ENCODE results near the gene MAP7. TPM values are rescaled to one million over a fixed set of nuclear protein-coding genes. Genes with fewer than 3 reads are reported as not detected.
A peak's percentile ranks its signal among the peaks of the same experiment; 100 is the strongest.

MAP7 gene
- total RNA-seq, 4 donors from 2014 or later = 40.6 to 61.3 (median 46.6) TPM

GRCh38 chr6:136424901-136425300 lies 125.3 kb downstream of the MAP7 start:
- 86 to 94% methylated on average over 3 to 5 of the region's 5 CpGs for WGBS, 2 donors (ENCODE audit: low coverage in 1 of 2)
- Histone ChIP-seq H3K4me3 (no peak overlapping the region), H3K4me1 (peaks cover 0 to 37% (median 13%) of the 10 kb centered on the region in 4 donors), H3K27ac (no peak overlapping the region), H3K27me3 (no peaks in the 10 kb centered on the region), H3K9me3 (no peaks in the 10 kb centered on the region), H3K36me3 (no peaks in the 10 kb centered on the region)
- TF ChIP-seq POLR2A (IDR thresholded peaks at IDR 0.05) = no peak
- no peak for TF ChIP-seq POLR2AphosphoS5 (IDR thresholded peaks at IDR 0.05)
- no peak for TF ChIP-seq EP300 (IDR thresholded peaks at IDR 0.05; ENCODE audit: low read depth)
- no peak for TF ChIP-seq CTCF (IDR thresholded peaks at IDR 0.05)
- DNase-seq = no peak
- in situ Hi-C loops (cut with MboI; ENCODE audit: low pct_ligation_motif_present in 1 of 4, low pct_unique_long_range_greater_than_20kb in 1 of 4, low sequenced_read_pairs in 3 of 4) (no loop called here), intact Hi-C loops (cut with DNase I; ENCODE audit: low total_unique reads) (no loop called here)

GRCh38 chr6:136424450-136424849 lies 125.8 kb downstream of the MAP7 start:
- H3K4me3 ChIP-seq = no peak overlapping the region
- no peaks in the 10 kb centered on the region for H3K36me3 ChIP-seq
- H3K27ac ChIP-seq = no peak overlapping the region
- TF ChIP-seq EP300 (IDR thresholded peaks at IDR 0.05; ENCODE audit: low read depth) (no peak), CTCF (IDR thresholded peaks at IDR 0.05) (no peak), POLR2A (IDR thresholded peaks at IDR 0.05) (no peak), POLR2AphosphoS5 (IDR thresholded peaks at IDR 0.05) (no peak)
- peaks cover 0 to 33% (median 13%) of the 10 kb centered on the region in 4 donors for H3K4me1 ChIP-seq
- 54% methylated on average over 3 of the region's 3 CpGs; no CpG with 5 or more reads in 1 of the 2 donors for WGBS, 2 donors (ENCODE audit: low coverage in 1 of 2)
- DNase-seq = no peak
- no peaks in the 10 kb centered on the region for H3K9me3 ChIP-seq
- intact Hi-C loops (cut with DNase I; ENCODE audit: low total_unique reads) = no loop called here
- in situ Hi-C loops (cut with MboI; ENCODE audit: low pct_ligation_motif_present in 1 of 4, low pct_unique_long_range_greater_than_20kb in 1 of 4, low sequenced_read_pairs in 3 of 4) = no loop called here
- no peaks in the 10 kb centered on the region for H3K27me3 ChIP-seq

GRCh38 chr6:136421537-136422158 lies 128.6 kb downstream of the MAP7 start:
- peaks cover 0 to 31% (median 13%) of the 10 kb centered on the region in 4 donors for H3K4me1 ChIP-seq
- WGBS, 2 donors (ENCODE audit: low coverage in 1 of 2) = 52% methylated on average over 4 to 6 of the region's 6 CpGs
- DNase-seq = no peak
- intact Hi-C loops (cut with DNase I; ENCODE audit: low total_unique reads) (no loop called here), in situ Hi-C loops (cut with MboI; ENCODE audit: low pct_ligation_motif_present in 1 of 4, low pct_unique_long_range_greater_than_20kb in 1 of 4, low sequenced_read_pairs in 3 of 4) (no loop called here)
- no peak for TF ChIP-seq POLR2A (IDR thresholded peaks at IDR 0.05)
- TF ChIP-seq EP300 (IDR thresholded peaks at IDR 0.05; ENCODE audit: low read depth) = no peak
- TF ChIP-seq POLR2AphosphoS5 (IDR thresholded peaks at IDR 0.05) = no peak
- peak in 1 of 5 experiments; percentile 25 for TF ChIP-seq CTCF (IDR thresholded peaks at IDR 0.05)
- H3K9me3 ChIP-seq = no peaks in the 10 kb centered on the region
- peak overlapping the region; percentile 7 to 49 (median 24) for H3K27ac ChIP-seq
- no peaks in the 10 kb centered on the region for H3K36me3 ChIP-seq
- H3K27me3 ChIP-seq = no peaks in the 10 kb centered on the region
- H3K4me3 ChIP-seq = no peak overlapping the region

GRCh38 chr6:136420853-136421252 lies 129.4 kb downstream of the MAP7 start:
- 41 to 51% methylated on average over 3 of the region's 3 CpGs for WGBS, 2 donors (ENCODE audit: low coverage in 1 of 2)
- peaks cover 0 to 31% (median 13%) of the 10 kb centered on the region in 4 donors for H3K4me1 ChIP-seq
- intact Hi-C loops (cut with DNase I; ENCODE audit: low total_unique reads) = no loop called here
- no peak for DNase-seq
- TF ChIP-seq POLR2A (IDR thresholded peaks at IDR 0.05) (no peak), POLR2AphosphoS5 (IDR thresholded peaks at IDR 0.05) (no peak), EP300 (IDR thresholded peaks at IDR 0.05; ENCODE audit: low read depth) (no peak), CTCF (IDR thresholded peaks at IDR 0.05) (no peak)
- peak overlapping the region; percentile 7 to 49 (median 24) for H3K27ac ChIP-seq
- in situ Hi-C loops (cut with MboI; ENCODE audit: low pct_ligation_motif_present in 1 of 4, low pct_unique_long_range_greater_than_20kb in 1 of 4, low sequenced_read_pairs in 3 of 4) = no loop called here
- H3K36me3 ChIP-seq = no peaks in the 10 kb centered on the region
- no peaks in the 10 kb centered on the region for H3K9me3 ChIP-seq
- no peaks in the 10 kb centered on the region for H3K27me3 ChIP-seq
- H3K4me3 ChIP-seq = no peak overlapping the region

All from transverse colon (tissue), 4 donors.